WTC11 (cell line): Measurements from ENCODE around the gene CASP2. TPM values are rescaled to one million over a fixed set of nuclear protein-coding genes. Genes with fewer than 3 reads are reported as not detected.

Source experiments
- ATAC-seq: fragments of 200-7000 bp; cut with Tn5 transposase; 2 replicates; pipeline ENCODE4 v1.10.0; 2021; ENCODE audit warnings: mild to moderate bottlenecking, moderate library complexity
- CTCF ChIA-PET: fragments of 300-600 bp; sonication (Branson Sonifier 250); formaldehyde crosslinking; loops from one replicate; lab custom pipeline; 2021; ENCODE audit warnings: antibody characterized with exemption; lab: Charles Lee
- POLR2A ChIA-PET: fragments of 350-600 bp; sonication (Branson Sonifier 250); formaldehyde crosslinking; loops from one replicate; lab custom pipeline; 2021; ENCODE audit warnings: antibody characterized with exemption; lab: Charles Lee
- DNase-seq: peaks from one replicate; pipeline ENCODE4 v3.0.0; 2021; ENCODE audit warnings: low spot score
- H3K27ac Mint-ChIP-seq: 2 replicates; pipeline ENCODE4 v1.8.0; 2021; ENCODE audit warnings: mixed read lengths
- H3K27me3 Mint-ChIP-seq: 2 replicates; pipeline ENCODE4 v1.8.0; 2021; ENCODE audit warnings: low read depth, mild to moderate bottlenecking, moderate library complexity, mixed read lengths
- H3K36me3 Mint-ChIP-seq: 2 replicates; pipeline ENCODE4 v1.8.0; 2021; ENCODE audit warnings: mixed read lengths
- H3K4me1 Mint-ChIP-seq: 2 replicates; pipeline ENCODE4 v1.8.0; 2022; ENCODE audit warnings: mixed read lengths
- H3K4me3 Mint-ChIP-seq: 2 replicates; pipeline ENCODE4 v1.8.0; 2021; ENCODE audit warnings: mild to moderate bottlenecking, moderate library complexity, mixed read lengths
- H3K9me3 Mint-ChIP-seq: 2 replicates; pipeline ENCODE4 v1.8.0; 2021; ENCODE audit warnings: mixed read lengths
- ATF1 ChIP-seq: sonication (generic); formaldehyde crosslinking; IDR thresholded peaks from 2 replicates; pipeline ENCODE4 v1.8.1; 2023; ENCODE audit warnings: mild to moderate bottlenecking, moderate library complexity, missing genetic modification reagents
- FOXP1 ChIP-seq: sonication (generic); formaldehyde crosslinking; IDR thresholded peaks from 2 replicates; pipeline ENCODE4 v1.8.0; 2022; ENCODE audit warnings: missing genetic modification reagents, mild to moderate bottlenecking, moderate library complexity, borderline replicate concordance
- KAT7 ChIP-seq: sonication (generic); formaldehyde crosslinking; IDR thresholded peaks from 2 replicates; pipeline ENCODE4 v1.8.1; 2023; ENCODE audit warnings: missing genetic modification reagents, mild to moderate bottlenecking, borderline replicate concordance
- ZNF219 ChIP-seq: sonication (generic); formaldehyde crosslinking; IDR thresholded peaks from 2 replicates; pipeline ENCODE4 v1.8.0; 2023; ENCODE audit warnings: missing genetic modification reagents, mild to moderate bottlenecking, borderline replicate concordance
- ZNF396 ChIP-seq: fragments of 250-450 bp; sonication (Bioruptor Pico); IDR thresholded peaks from 2 replicates; pipeline ENCODE4 v1.8.0; 2021; ENCODE audit warnings: mild to moderate bottlenecking, moderate library complexity, borderline replicate concordance
- total RNA-seq: library from RNA; stranded (reverse); gene quantifications from 3 replicates; pipeline ENCODE4 v1.2.3, GENCODE V29; 2021
- TF ChIP-seq, protein P1 (sequence below): fragments of 250-450 bp; sonication (Bioruptor Pico); IDR thresholded peaks from 2 replicates; pipeline ENCODE4 v1.9.0; 2021; ENCODE audit warnings: mild to moderate bottlenecking
- TF ChIP-seq, protein P2 (sequence below): sonication (generic); formaldehyde crosslinking; IDR thresholded peaks from 2 replicates; pipeline ENCODE4 v1.8.1; 2023; ENCODE audit warnings: mild to moderate bottlenecking, missing genetic modification reagents, borderline replicate concordance
- TF ChIP-seq, protein P3 (sequence below): sonication (generic); formaldehyde crosslinking; IDR thresholded peaks from 2 replicates; pipeline ENCODE4 v1.8.1; 2022; ENCODE audit warnings: mild to moderate bottlenecking, missing genetic modification reagents, moderate library complexity, borderline replicate concordance

Gene CASP2
- total RNA-seq, 1 experiment from 2014 or later, result 35.4 TPM

DNA sequence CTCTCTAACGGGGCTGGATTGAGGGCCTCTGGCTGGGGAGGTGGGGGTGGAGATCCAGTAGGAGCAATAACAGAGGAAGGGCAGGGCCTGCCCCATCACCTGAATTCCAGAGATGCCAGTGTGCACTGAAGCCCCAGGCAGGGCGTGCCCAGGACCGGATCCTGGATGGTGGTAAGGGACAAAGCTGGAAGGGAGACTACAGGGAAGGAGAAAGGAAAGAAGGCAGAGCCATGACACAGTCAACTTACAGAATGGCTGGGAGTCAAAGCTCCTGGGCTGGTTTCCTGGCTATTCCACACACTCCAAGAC lies 2.7 kb upstream of the CASP2 start (continued):
- TF ChIP-seq, protein P1, sequence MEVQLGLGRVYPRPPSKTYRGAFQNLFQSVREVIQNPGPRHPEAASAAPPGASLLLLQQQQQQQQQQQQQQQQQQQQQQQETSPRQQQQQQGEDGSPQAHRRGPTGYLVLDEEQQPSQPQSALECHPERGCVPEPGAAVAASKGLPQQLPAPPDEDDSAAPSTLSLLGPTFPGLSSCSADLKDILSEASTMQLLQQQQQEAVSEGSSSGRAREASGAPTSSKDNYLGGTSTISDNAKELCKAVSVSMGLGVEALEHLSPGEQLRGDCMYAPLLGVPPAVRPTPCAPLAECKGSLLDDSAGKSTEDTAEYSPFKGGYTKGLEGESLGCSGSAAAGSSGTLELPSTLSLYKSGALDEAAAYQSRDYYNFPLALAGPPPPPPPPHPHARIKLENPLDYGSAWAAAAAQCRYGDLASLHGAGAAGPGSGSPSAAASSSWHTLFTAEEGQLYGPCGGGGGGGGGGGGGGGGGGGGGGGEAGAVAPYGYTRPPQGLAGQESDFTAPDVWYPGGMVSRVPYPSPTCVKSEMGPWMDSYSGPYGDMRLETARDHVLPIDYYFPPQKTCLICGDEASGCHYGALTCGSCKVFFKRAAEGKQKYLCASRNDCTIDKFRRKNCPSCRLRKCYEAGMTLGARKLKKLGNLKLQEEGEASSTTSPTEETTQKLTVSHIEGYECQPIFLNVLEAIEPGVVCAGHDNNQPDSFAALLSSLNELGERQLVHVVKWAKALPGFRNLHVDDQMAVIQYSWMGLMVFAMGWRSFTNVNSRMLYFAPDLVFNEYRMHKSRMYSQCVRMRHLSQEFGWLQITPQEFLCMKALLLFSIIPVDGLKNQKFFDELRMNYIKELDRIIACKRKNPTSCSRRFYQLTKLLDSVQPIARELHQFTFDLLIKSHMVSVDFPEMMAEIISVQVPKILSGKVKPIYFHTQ (CRISPR knock-in tag), result no peak
- no peak for TF ChIP-seq KAT7 (CRISPR knock-in tag)

DNA sequence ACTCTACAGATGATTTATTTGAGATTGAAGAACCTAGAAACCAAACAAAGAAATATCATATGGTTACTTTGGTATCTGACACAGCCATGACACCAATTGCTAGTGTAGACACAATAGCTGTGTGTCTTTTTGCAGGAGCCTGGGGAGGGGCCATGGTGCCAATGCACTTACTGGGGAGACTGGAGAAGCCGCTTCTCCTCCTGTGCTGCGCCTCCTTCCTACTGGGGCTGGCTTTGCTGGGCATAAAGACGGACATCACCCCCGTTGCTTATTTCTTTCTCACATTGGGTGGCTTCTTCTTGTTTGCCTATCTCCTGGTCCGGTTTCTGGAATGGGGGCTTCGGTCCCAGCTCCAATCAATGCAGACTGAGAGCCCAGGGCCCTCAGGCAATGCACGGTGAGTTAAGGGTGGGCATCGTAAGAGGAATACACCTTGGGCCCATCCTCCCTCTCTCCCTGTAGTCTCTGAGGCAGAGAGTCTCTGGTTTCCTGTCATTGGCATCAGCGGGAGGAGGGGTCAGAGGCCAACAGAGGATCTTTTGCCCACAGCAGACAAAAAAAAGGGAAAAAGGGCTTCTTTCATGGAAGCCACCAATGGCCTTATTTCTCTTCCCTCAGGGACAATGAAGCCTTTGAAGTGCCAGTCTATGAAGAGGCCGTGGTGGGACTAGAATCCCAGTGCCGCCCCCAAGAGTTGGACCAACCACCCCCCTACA lies 2.2 kb upstream of the CASP2 start:
- ATAC-seq (no peak), DNase-seq (no peak)
- H3K4me3 Mint-ChIP-seq, result no peak overlapping the region
- peaks cover 14% of the 10 kb centered on the region for H3K9me3 Mint-ChIP-seq
- peaks cover 45% of the 10 kb centered on the region for H3K4me1 Mint-ChIP-seq
- no peak overlapping the region for H3K27ac Mint-ChIP-seq
- H3K27me3 Mint-ChIP-seq, result peaks cover 38% of the 10 kb centered on the region
- TF ChIP-seq ZNF396 (CRISPR knock-in tag), result no peak
- POLR2A ChIA-PET, result no interaction called here
- H3K36me3 Mint-ChIP-seq, result peaks cover 15% of the 10 kb centered on the region
- CTCF ChIA-PET, result no interaction called here

DNA sequence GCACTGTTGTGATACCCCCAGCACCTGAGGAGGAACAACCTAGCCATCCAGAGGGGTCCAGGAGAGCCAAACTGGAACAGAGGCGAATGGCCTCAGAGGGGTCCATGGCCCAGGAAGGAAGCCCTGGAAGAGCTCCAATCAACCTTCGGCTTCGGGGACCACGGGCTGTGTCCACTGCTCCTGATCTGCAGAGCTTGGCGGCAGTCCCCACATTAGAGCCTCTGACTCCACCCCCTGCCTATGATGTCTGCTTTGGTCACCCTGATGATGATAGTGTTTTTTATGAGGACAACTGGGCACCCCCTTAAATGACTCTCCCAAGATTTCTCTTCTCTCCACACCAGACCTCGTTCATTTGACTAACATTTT lies 1.6 kb upstream of the CASP2 start:
- peaks cover 38% of the 10 kb centered on the region for H3K27me3 Mint-ChIP-seq
- H3K36me3 Mint-ChIP-seq, result peaks cover 21% of the 10 kb centered on the region
- no peak overlapping the region for H3K27ac Mint-ChIP-seq
- H3K4me1 Mint-ChIP-seq, result peaks cover 45% of the 10 kb centered on the region
- ATAC-seq, result no peak
- CTCF ChIA-PET, result no interaction called here
- peaks cover 14% of the 10 kb centered on the region for H3K9me3 Mint-ChIP-seq
- H3K4me3 Mint-ChIP-seq, result no peak overlapping the region
- no peak for DNase-seq
- TF ChIP-seq, protein P2, sequence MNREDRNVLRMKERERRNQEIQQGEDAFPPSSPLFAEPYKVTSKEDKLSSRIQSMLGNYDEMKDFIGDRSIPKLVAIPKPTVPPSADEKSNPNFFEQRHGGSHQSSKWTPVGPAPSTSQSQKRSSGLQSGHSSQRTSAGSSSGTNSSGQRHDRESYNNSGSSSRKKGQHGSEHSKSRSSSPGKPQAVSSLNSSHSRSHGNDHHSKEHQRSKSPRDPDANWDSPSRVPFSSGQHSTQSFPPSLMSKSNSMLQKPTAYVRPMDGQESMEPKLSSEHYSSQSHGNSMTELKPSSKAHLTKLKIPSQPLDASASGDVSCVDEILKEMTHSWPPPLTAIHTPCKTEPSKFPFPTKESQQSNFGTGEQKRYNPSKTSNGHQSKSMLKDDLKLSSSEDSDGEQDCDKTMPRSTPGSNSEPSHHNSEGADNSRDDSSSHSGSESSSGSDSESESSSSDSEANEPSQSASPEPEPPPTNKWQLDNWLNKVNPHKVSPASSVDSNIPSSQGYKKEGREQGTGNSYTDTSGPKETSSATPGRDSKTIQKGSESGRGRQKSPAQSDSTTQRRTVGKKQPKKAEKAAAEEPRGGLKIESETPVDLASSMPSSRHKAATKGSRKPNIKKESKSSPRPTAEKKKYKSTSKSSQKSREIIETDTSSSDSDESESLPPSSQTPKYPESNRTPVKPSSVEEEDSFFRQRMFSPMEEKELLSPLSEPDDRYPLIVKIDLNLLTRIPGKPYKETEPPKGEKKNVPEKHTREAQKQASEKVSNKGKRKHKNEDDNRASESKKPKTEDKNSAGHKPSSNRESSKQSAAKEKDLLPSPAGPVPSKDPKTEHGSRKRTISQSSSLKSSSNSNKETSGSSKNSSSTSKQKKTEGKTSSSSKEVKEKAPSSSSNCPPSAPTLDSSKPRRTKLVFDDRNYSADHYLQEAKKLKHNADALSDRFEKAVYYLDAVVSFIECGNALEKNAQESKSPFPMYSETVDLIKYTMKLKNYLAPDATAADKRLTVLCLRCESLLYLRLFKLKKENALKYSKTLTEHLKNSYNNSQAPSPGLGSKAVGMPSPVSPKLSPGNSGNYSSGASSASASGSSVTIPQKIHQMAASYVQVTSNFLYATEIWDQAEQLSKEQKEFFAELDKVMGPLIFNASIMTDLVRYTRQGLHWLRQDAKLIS, result no peak
- no peak for TF ChIP-seq FOXP1 (CRISPR knock-in tag)
- POLR2A ChIA-PET, result no interaction called here

DNA sequence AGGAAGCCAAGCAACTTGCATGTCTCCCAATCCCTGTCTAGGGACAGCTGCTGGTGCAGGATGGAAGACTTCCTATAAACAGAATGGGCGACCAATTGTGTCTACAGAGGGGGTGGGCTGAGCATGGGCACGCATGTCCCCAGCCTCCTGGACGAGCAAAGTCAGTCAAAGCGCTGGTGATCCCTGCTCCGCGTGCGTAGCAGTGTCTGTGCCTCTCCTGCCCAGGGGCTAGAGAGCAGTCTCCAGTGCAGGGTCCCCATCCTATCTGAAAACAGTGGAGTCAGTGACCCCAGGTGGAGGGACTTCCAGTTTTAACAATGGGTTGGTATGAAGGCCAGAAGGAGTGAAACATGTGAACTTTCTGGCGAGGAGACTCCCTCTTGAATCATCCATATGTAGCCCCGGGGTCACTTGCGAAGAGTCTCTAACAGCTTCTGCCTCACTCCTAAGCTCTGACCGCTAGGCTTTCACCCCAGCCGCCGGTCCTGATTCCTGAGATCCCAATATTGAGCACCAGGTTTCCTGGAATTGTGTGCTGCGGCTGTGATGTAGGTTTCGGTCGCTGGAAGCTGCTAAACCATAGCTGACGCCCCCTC lies 714 bp upstream of the CASP2 start:
- CTCF ChIA-PET, result interaction anchor here (0.9 to 1.4 kb wide), 11 partner anchors 12 to 83 kb away, joined by 3 to 9 read pairs (median 3); partner anchors contain the start of gene GSTK1
- TF ChIP-seq ATF1, result 0 out of 2 replicates have a peak, but pooled peaks have one; percentile 1
- TF ChIP-seq, protein P3, sequence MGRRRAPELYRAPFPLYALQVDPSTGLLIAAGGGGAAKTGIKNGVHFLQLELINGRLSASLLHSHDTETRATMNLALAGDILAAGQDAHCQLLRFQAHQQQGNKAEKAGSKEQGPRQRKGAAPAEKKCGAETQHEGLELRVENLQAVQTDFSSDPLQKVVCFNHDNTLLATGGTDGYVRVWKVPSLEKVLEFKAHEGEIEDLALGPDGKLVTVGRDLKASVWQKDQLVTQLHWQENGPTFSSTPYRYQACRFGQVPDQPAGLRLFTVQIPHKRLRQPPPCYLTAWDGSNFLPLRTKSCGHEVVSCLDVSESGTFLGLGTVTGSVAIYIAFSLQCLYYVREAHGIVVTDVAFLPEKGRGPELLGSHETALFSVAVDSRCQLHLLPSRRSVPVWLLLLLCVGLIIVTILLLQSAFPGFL (CRISPR knock-in tag), result 0 out of 2 replicates have a peak, but pooled peaks have one; percentile 43
- no peak for TF ChIP-seq ZNF219
- TF ChIP-seq KAT7 (CRISPR knock-in tag), result no peak
- no peak overlapping the region for H3K27ac Mint-ChIP-seq
- peaks cover 38% of the 10 kb centered on the region for H3K27me3 Mint-ChIP-seq
- H3K4me1 Mint-ChIP-seq, result peaks cover 45% of the 10 kb centered on the region
- ATAC-seq (no peak), DNase-seq (no peak)
- H3K4me3 Mint-ChIP-seq, result peak overlapping the region; percentile 5; the same call in 1 of the 2 replicates
- H3K36me3 Mint-ChIP-seq, result peaks cover 30% of the 10 kb centered on the region
- POLR2A ChIA-PET, result interaction anchor here (0.6 to 1.4 kb wide), 3 partner anchors 24 to 118 kb away, joined by 3 to 7 read pairs (median 3); partner anchors contain the start of gene GSTK1
- peaks cover 14% of the 10 kb centered on the region for H3K9me3 Mint-ChIP-seq
